K562 (cell line): Measurements from ENCODE around the gene ECT2L. TPM values are rescaled to one million over a fixed set of nuclear protein-coding genes. Genes with fewer than 3 reads are reported as not detected.

Experiments used
- ARNT ChIP-seq, 2 experiments: fragments of 450-650 bp; IDR thresholded peaks; 2 replicates each; pipeline ENCODE4 v1.6.1; 2016; ENCODE audit warnings: mild to moderate bottlenecking in 1 of 2
- CLOCK ChIP-seq: fragments of 250-450 bp; sonication (Bioruptor Pico); IDR thresholded peaks from 2 replicates; pipeline ENCODE4 v1.4.0; 2020; ENCODE audit warnings: mild to moderate bottlenecking, moderate library complexity, borderline replicate concordance
- GTF3C2 ChIP-seq: IDR thresholded peaks from 3 replicates; pipeline ENCODE4 v1.6.1; 2011; ENCODE audit warnings: borderline replicate concordance, mild to moderate bottlenecking, moderate library complexity; ENCODE audit not compliant: insufficient read length; ENCODE audit errors: extremely low read depth
- SIX5 ChIP-seq, 2 experiments: IDR thresholded peaks; 2 replicates each; pipeline ENCODE4 v1.6.1; 2011; ENCODE audit warnings: low read length in 2 of 2, borderline replicate concordance in 1 of 2, low read depth in 1 of 2, mild to moderate bottlenecking in 1 of 2, moderate library complexity in 1 of 2; ENCODE audit not compliant: insufficient read depth in 1 of 2
- SMAD4 ChIP-seq: fragments of 250-450 bp; sonication (Bioruptor Pico); conservative IDR thresholded peaks from 2 replicates; pipeline ENCODE4 v1.8.0; 2021; ENCODE audit warnings: inconsistent platforms, mild to moderate bottlenecking, moderate library complexity
- SP2 ChIP-seq: IDR thresholded peaks from 2 replicates; pipeline ENCODE4 v1.6.1; 2011; ENCODE audit warnings: mild to moderate bottlenecking, low read depth, low read length, moderate library complexity; ENCODE audit not compliant: poor library complexity, severe bottlenecking; ENCODE audit errors: extremely low read depth
- polyA plus RNA-seq, 8 experiments: library from polyadenylated mRNA; depleted of rRNA in 4 of 8; stranded (reverse) in 5 of 8; unstranded in 3 of 8; fragments of >200 nt; fragmentation: Nextera tagmentation in 2 of 8; fragmentation: Illumina TruSeq in 1 of 8; extraction: Ambion mirVana in 2 of 8; extraction: Trizol in 1 of 8; gene quantifications; 2 replicates each; pipeline versions ENCODE4 v1.2.1 to v1.2.3, GENCODE V29; 2011 to 2014; ENCODE audit warnings: inconsistent platforms in 1 of 8, missing spikeins in 1 of 8
- total RNA-seq, 7 experiments: library from RNA; depleted of rRNA in 6 of 7; stranded (reverse); fragments of >200 nt in 6 of 7; fragmentation: Illumina TruSeq in 2 of 7; extraction: Trizol in 2 of 7; gene quantifications; 2 replicates each; pipeline versions ENCODE4 v1.2.1 to v1.2.3, GENCODE V29; 2011 to 2021; ENCODE audit warnings: low replicate concordance in 1 of 7
- TF ChIP-seq, protein P1 (sequence below), 2 experiments: fragments of 450-650 bp; formaldehyde crosslinking in 1 of 2; IDR thresholded peaks; 2 replicates each; pipeline versions ENCODE4 v1.4.0 to v1.6.1; 2014 to 2020; ENCODE audit warnings: mild to moderate bottlenecking in 2 of 2, borderline replicate concordance in 1 of 2, low read depth in 1 of 2

Gene ECT2L
- total and polyA plus RNA-seq, 9 of the 15 experiments (the other 6 are each of a cell fraction or from before 2014, with no cell fraction given), result 0.03 to 0.04 TPM; not detected in 7

GRCh38 chr6:138765896-138766655, 29.8 kb upstream of the ECT2L start (continued):
- TF ChIP-seq, protein P1, sequence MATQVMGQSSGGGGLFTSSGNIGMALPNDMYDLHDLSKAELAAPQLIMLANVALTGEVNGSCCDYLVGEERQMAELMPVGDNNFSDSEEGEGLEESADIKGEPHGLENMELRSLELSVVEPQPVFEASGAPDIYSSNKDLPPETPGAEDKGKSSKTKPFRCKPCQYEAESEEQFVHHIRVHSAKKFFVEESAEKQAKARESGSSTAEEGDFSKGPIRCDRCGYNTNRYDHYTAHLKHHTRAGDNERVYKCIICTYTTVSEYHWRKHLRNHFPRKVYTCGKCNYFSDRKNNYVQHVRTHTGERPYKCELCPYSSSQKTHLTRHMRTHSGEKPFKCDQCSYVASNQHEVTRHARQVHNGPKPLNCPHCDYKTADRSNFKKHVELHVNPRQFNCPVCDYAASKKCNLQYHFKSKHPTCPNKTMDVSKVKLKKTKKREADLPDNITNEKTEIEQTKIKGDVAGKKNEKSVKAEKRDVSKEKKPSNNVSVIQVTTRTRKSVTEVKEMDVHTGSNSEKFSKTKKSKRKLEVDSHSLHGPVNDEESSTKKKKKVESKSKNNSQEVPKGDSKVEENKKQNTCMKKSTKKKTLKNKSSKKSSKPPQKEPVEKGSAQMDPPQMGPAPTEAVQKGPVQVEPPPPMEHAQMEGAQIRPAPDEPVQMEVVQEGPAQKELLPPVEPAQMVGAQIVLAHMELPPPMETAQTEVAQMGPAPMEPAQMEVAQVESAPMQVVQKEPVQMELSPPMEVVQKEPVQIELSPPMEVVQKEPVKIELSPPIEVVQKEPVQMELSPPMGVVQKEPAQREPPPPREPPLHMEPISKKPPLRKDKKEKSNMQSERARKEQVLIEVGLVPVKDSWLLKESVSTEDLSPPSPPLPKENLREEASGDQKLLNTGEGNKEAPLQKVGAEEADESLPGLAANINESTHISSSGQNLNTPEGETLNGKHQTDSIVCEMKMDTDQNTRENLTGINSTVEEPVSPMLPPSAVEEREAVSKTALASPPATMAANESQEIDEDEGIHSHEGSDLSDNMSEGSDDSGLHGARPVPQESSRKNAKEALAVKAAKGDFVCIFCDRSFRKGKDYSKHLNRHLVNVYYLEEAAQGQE (IDR thresholded peaks at IDR 0.05; ENCODE audit: borderline replicate concordance), result peak; percentile 55; the same call in 1 of the 2 replicates
- TF ChIP-seq, protein P1 (CRISPR knock-in tag; IDR thresholded peaks at IDR 0.05; ENCODE audit: low read depth), result no peak
- TF ChIP-seq SMAD4, result no peak
- TF ChIP-seq SP2, result no peak
- TF ChIP-seq CLOCK (CRISPR knock-in tag), result no peak
- TF ChIP-seq ARNT (IDR thresholded peaks at IDR 0.05), result 0 out of 4 replicates have a peak, but pooled peaks of 1 of the 2 experiments have one; percentile 22
- no peak for TF ChIP-seq SIX5 (IDR thresholded peaks at IDR 0.05; ENCODE audit: borderline replicate concordance in 1 of 2, insufficient read depth in 1 of 2, low read depth in 1 of 2, low read length in 2 of 2)
- TF ChIP-seq GTF3C2, result no peak
- TF ChIP-seq, all 486 proteins: peak for 6
